ENCODE data around the gene RRP9. TPM values are rescaled to one million over a fixed set of nuclear protein-coding genes. Genes with fewer than 3 reads are reported as not detected.

RRP9 gene, protein sequence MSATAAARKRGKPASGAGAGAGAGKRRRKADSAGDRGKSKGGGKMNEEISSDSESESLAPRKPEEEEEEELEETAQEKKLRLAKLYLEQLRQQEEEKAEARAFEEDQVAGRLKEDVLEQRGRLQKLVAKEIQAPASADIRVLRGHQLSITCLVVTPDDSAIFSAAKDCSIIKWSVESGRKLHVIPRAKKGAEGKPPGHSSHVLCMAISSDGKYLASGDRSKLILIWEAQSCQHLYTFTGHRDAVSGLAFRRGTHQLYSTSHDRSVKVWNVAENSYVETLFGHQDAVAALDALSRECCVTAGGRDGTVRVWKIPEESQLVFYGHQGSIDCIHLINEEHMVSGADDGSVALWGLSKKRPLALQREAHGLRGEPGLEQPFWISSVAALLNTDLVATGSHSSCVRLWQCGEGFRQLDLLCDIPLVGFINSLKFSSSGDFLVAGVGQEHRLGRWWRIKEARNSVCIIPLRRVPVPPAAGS
- total RNA-seq (2013; cell fraction: nucleolus; rRNA removed) = 5.5 and 6.0 TPM in 2 replicates
- total RNA-seq (2014; rRNA removed) (43.1 and 53.2 TPM in 2 replicates), total RNA-seq (2014; rRNA removed; fragmentation: Illumina TruSeq; extraction: Trizol) (29.8 and 34.1 TPM in 2 replicates), total RNA-seq (2021) (55.2 and 56.0 TPM in 2 replicates), polyA plus RNA-seq (2011; rRNA removed) (8.5 and 19.5 TPM in 2 replicates), polyA plus RNA-seq (2014; fragmentation: Illumina TruSeq; extraction: Trizol) (6.6 and 30.6 TPM in 2 replicates), polyA plus RNA-seq (2014; fragmentation: Nextera tagmentation; extraction: Ambion mirVana) (10 to 100 TPM in 1 of 2 experiments, 1 to 10 TPM in 1; 4.7 to 10.6 TPM), polyA plus RNA-seq (2014; rRNA removed) (49.3 and 54.3 TPM in 2 replicates), polyA plus RNA-seq (2016; fragmentation: Nextera tagmentation; extraction: Ambion mirVana) (10 to 100 TPM; 83.1 to 91.5 TPM), polyA minus RNA-seq (2011; rRNA and poly(A)+ RNA removed) (17.0 and 28.4 TPM in 2 replicates), Bru-seq, nascent RNA (percentile 67 among the genes with signal in this experiment), BruChase-seq, experiment 1, labeled RNA remaining after a 6-hour chase (percentile 70 among the genes with signal in this experiment), BruChase-seq, experiment 2, labeled RNA remaining after a 2-hour chase (percentile 64 among the genes with signal in this experiment)
- polyA plus RNA-seq (2011; ENCODE audit: low read depth) = 12.3 TPM
- polyA plus RNA-seq (2011; cell fraction: cytosol; rRNA removed) = 33.7 and 42.1 TPM in 2 replicates
- 37.6 and 55.8 TPM in 2 replicates for polyA plus RNA-seq (2011; cell fraction: nucleus; rRNA removed)
- 20.1 and 23.0 TPM in 2 replicates for polyA plus RNA-seq (2012)
- 12.2 and 13.9 TPM in 2 replicates for polyA minus RNA-seq (2011; cell fraction: cytosol; rRNA and poly(A)+ RNA removed)
- 3.9 and 7.7 TPM in 2 replicates for polyA minus RNA-seq (2011; cell fraction: nucleus; rRNA and poly(A)+ RNA removed)
- long read RNA-seq, experiment 1, transcript RRP9-201 (15 exons, 1,578 nt) = major isoform, 56 of 68 reads
- long read RNA-seq, experiment 1, partial matches to known transcripts = 3 of 68 reads
- long read RNA-seq, experiment 1, other reads (novel, unspliced or antisense) = 9 of 68 reads
- long read RNA-seq, experiment 2, transcript RRP9-201 (15 exons, 1,578 nt) = major isoform, 5 of 9 reads
- long read RNA-seq, experiment 2, partial matches to known transcripts = 2 of 9 reads
- long read RNA-seq, experiment 2, other reads (novel, unspliced or antisense) = 2 of 9 reads

DNA sequence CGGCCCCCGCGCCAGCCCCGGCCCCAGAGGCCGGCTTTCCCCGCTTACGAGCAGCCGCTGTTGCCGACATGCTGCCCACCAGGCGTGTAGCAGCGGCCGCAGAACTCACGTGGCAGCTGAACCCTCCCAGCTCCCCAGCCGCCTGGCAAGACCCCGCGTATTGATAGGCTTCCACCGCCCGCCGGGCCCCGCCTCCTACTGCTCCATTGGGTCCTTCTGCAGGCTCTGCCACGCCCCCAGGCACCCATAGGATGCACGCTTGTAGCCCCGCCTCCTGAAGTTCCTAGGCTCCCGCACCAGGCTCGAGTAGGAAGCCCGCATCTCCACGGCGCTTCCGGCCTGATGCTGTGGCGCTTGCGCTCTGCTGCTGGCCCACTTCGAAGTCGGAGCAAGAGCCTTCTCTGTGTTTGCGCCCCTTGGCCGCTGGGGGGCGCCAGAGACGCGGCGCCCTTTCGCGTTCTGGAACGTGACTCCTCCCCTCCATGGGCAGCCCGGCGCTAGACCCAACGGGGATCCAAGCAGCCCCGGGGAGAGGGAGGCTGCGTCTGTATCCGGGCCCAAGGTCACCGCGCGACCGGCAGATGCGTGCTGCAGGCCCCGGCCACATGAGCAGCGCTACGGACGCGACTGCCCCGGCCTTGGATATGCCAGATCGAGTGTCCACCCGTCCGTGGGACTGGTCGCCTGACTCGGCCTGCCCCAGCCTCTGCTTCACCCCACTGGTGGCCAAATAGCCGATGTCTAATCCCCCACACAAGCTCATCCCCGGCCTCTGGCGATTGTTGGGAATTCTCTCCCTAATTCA, at the start of gene RRP9, which contains the start of gene PARP3:
Gene RRP9, minus strand, starts transcription at position 107 of the 805 bp plus-strand sequence. Its CDS starts 37 bp downstream, at position 70.
Gene PARP3, plus strand, starts transcription at position 566 of the 805 bp plus-strand sequence. CDS start 993 bp downstream, outside the sequence.
- Histone ChIP-seq H3K27me3 (replicated peaks in 1 of 2; ENCODE audit: control insufficient read depth in 2 of 2, insufficient read depth in 2 of 2, low read length in 1 of 2) (no peaks in the 10 kb centered on the region), H3K36me3 (ENCODE audit: control insufficient read depth in 2 of 2, insufficient read depth in 2 of 2, low read length in 1 of 2) (peaks cover 9 to 14% of the 10 kb centered on the region in 2 experiments; a peak in 3 of 4 replicates), H4K20me1 (ENCODE audit: control insufficient read depth, insufficient read depth) (no peaks in the 10 kb centered on the region), H3K9ac (ENCODE audit: control insufficient read depth, insufficient read depth, low read length) (peak within 1 kb of the TSS; percentile 100), H3K79me2 (ENCODE audit: control insufficient read depth, insufficient read depth, low read length) (peaks cover 32% of the 10 kb centered on the region), H3K4me1 (ENCODE audit: control insufficient read depth, insufficient read depth, low read length) (peaks cover 11% of the 10 kb centered on the region), H3K27ac (ENCODE audit: control insufficient read depth, insufficient read depth) (peak within 1 kb of the TSS; percentile 98), H3K4me3 (peak within 1 kb of the TSS; percentile 96), H2AFZ (ENCODE audit: control insufficient read depth, low read depth, low read length) (peak within 1 kb of the TSS; percentile 89), H3K4me2 (ENCODE audit: control insufficient read depth, insufficient read depth) (peak within 1 kb of the TSS; percentile 100), H3K9me3 (replicated peaks; ENCODE audit: control insufficient read depth, insufficient read depth, low read length) (no peaks in the 10 kb centered on the region)
- ChIA-PET POLR2A (interaction anchor here (0.5 to 3.0 kb wide), 11 partner anchors 21 to 442 kb away, joined by 3 to 24 read pairs (median 4); partner anchors contain the start of genes ABHD14A, ABHD14B, ACY1 and RPL29), RAD21 (ENCODE audit: unreplicated experiment) (interaction anchor here (0.6 to 4.2 kb wide), 25 partner anchors 9 to 1381 kb away, joined by 3 to 34 read pairs (median 3); partner anchors contain the start of genes ABHD14A, ABHD14B, ACY1 and DUSP7), SMC1A (ENCODE audit: uncharacterized antibody, unreplicated experiment) (interaction anchor here (0.6 to 2.6 kb wide), 14 partner anchors 8 to 951 kb away, joined by 3 to 33 read pairs (median 4); partner anchors contain the start of genes ABHD14A, ABHD14B and RPL29), CTCF (interaction anchor here (0.6 to 4.8 kb wide), 34 partner anchors 10 to 556 kb away, joined by 3 to 79 read pairs (median 4); partner anchors contain the start of genes ABHD14A, ABHD14B, ACY1 and DUSP7)
- DNase-seq (ENCODE audit: low read depth, low spot score) = peak; percentile 99
- peak; percentile 92 for ATAC-seq
- in situ Hi-C loops (cut with MboI) (no loop called here), intact Hi-C loops (cut with micrococcal nuclease; ENCODE audit: unreplicated experiment) (loop anchor here (1.0 to 2.0 kb wide), 3 partner anchors 32 to 202 kb away; partner anchors contain the start of gene ABHD14B)
- FAIRE-seq = peak; percentile 97
- WGBS (ENCODE audit: insufficient coverage, insufficient replicate concordance, low lambda C conversion rate, missing lambda C conversion rate) = 1% methylated on average over 67 of the region's 67 CpGs
- no TSS peak for BruUV-seq (replicated peaks)
- TF ChIP-seq ELK1 (IDR thresholded peaks at IDR 0.05; ENCODE audit: low read depth, low read length) (peak; percentile 83), RAD51 (IDR thresholded peaks at IDR 0.05) (peak; percentile 79), NR2F1 (conservative IDR thresholded peaks at IDR 0.05) (peak; percentile 83), EGR1 (IDR thresholded peaks at IDR 0.05; ENCODE audit: borderline replicate concordance in 1 of 2, low read depth in 2 of 2, low read length in 2 of 2) (0 out of 3 replicates have a peak, but pooled peaks of 1 of the 2 experiments have one; percentile 2), RCOR1 (conservative IDR thresholded peaks at IDR 0.05; ENCODE audit: low read depth, low read length) (0 out of 2 replicates have a peak, but pooled peaks have one; percentile 61), RELA (IDR thresholded peaks at IDR 0.05; ENCODE audit: borderline replicate concordance, partially characterized antibody) (peak; percentile 48), MXI1 (IDR thresholded peaks at IDR 0.05; ENCODE audit: low read depth, low read length) (peak; percentile 99)
- TF ChIP-seq, protein P1, sequence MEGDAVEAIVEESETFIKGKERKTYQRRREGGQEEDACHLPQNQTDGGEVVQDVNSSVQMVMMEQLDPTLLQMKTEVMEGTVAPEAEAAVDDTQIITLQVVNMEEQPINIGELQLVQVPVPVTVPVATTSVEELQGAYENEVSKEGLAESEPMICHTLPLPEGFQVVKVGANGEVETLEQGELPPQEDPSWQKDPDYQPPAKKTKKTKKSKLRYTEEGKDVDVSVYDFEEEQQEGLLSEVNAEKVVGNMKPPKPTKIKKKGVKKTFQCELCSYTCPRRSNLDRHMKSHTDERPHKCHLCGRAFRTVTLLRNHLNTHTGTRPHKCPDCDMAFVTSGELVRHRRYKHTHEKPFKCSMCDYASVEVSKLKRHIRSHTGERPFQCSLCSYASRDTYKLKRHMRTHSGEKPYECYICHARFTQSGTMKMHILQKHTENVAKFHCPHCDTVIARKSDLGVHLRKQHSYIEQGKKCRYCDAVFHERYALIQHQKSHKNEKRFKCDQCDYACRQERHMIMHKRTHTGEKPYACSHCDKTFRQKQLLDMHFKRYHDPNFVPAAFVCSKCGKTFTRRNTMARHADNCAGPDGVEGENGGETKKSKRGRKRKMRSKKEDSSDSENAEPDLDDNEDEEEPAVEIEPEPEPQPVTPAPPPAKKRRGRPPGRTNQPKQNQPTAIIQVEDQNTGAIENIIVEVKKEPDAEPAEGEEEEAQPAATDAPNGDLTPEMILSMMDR (IDR thresholded peaks at IDR 0.05 in 2 of 3, conservative IDR thresholded peaks at IDR 0.05 in 1 of 3; ENCODE audit: control insufficient read depth in 2 of 3, extremely low read depth in 1 of 3, insufficient read depth in 1 of 3, low read depth in 3 of 3, low read length in 3 of 3) = peak; percentile 99 to 100 (median 99); a peak in 5 of 6 replicates
- TF ChIP-seq, protein P2, sequence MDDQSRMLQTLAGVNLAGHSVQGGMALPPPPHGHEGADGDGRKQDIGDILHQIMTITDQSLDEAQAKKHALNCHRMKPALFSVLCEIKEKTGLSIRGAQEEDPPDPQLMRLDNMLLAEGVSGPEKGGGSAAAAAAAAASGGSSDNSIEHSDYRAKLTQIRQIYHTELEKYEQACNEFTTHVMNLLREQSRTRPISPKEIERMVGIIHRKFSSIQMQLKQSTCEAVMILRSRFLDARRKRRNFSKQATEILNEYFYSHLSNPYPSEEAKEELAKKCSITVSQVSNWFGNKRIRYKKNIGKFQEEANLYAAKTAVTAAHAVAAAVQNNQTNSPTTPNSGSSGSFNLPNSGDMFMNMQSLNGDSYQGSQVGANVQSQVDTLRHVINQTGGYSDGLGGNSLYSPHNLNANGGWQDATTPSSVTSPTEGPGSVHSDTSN (IDR thresholded peaks at IDR 0.05; ENCODE audit: insufficient replicate concordance, low read depth, low read length) = peak; percentile 27
